ENCODE results near the gene MCC.

Gene MCC

GRCh38 chr5:113031104-113031503 lies 457.1 kb downstream of the MCC start:
- Histone ChIP-seq H3K9ac (ENCODE audit: low read depth, low read length) (peak overlapping the region; percentile 16), H3K4me3 (ENCODE audit: low read depth, low read length) (no peak overlapping the region), H3K9me3 (ENCODE audit: control insufficient read depth, insufficient read depth, low read length) (no peaks in the 10 kb centered on the region), H3K4me1 (ENCODE audit: control insufficient read depth, insufficient read depth, low read length) (peaks cover 5% of the 10 kb centered on the region), H3K27me3 (ENCODE audit: control insufficient read depth, insufficient read depth, low read length) (no peaks in the 10 kb centered on the region), H3K36me3 (ENCODE audit: control insufficient read depth, insufficient read depth, low read length) (peaks cover 8% of the 10 kb centered on the region)

- H3K9me3 ChIP-seq (ENCODE audit: control insufficient read depth, insufficient read depth, low read length), result no peaks in the 10 kb centered on the region
- peaks cover 8% of the 10 kb centered on the region for H3K36me3 ChIP-seq (ENCODE audit: control insufficient read depth, insufficient read depth, low read length)
- no peak overlapping the region for H3K4me3 ChIP-seq (ENCODE audit: low read depth, low read length)
- H3K9ac ChIP-seq (ENCODE audit: low read depth, low read length), result no peak overlapping the region
- peaks cover 5% of the 10 kb centered on the region for H3K4me1 ChIP-seq (ENCODE audit: control insufficient read depth, insufficient read depth, low read length)
- H3K27me3 ChIP-seq (ENCODE audit: control insufficient read depth, insufficient read depth, low read length), result no peaks in the 10 kb centered on the region
These were observed 458.6 kb downstream of the MCC start for GRCh38 chr5:113029614-113030013.

GRCh38 chr5:113027431-113027830 lies 460.8 kb downstream of the MCC start:
- Histone ChIP-seq H3K9me3 (ENCODE audit: control insufficient read depth, insufficient read depth, low read length) (no peaks in the 10 kb centered on the region), H3K4me3 (ENCODE audit: low read depth, low read length) (no peak overlapping the region), H3K36me3 (ENCODE audit: control insufficient read depth, insufficient read depth, low read length) (peaks cover 8% of the 10 kb centered on the region), H3K27me3 (ENCODE audit: control insufficient read depth, insufficient read depth, low read length) (no peaks in the 10 kb centered on the region), H3K4me1 (ENCODE audit: control insufficient read depth, insufficient read depth, low read length) (peaks cover 5% of the 10 kb centered on the region), H3K9ac (ENCODE audit: low read depth, low read length) (no peak overlapping the region)

- no peak overlapping the region for H3K4me3 ChIP-seq (ENCODE audit: low read depth, low read length)
- peaks cover 8% of the 10 kb centered on the region for H3K36me3 ChIP-seq (ENCODE audit: control insufficient read depth, insufficient read depth, low read length)
- H3K4me1 ChIP-seq (ENCODE audit: control insufficient read depth, insufficient read depth, low read length), result peaks cover 5% of the 10 kb centered on the region
- H3K27me3 ChIP-seq (ENCODE audit: control insufficient read depth, insufficient read depth, low read length), result no peaks in the 10 kb centered on the region
- H3K9ac ChIP-seq (ENCODE audit: low read depth, low read length), result no peak overlapping the region
- H3K9me3 ChIP-seq (ENCODE audit: control insufficient read depth, insufficient read depth, low read length), result no peaks in the 10 kb centered on the region
These were observed 461.2 kb downstream of the MCC start for GRCh38 chr5:113027015-113027414.

- no peak overlapping the region for H3K9ac ChIP-seq (ENCODE audit: low read depth, low read length)
- no peak overlapping the region for H3K4me3 ChIP-seq (ENCODE audit: low read depth, low read length)
- H3K4me1 ChIP-seq (ENCODE audit: control insufficient read depth, insufficient read depth, low read length), result no peaks in the 10 kb centered on the region
- H3K27me3 ChIP-seq (ENCODE audit: control insufficient read depth, insufficient read depth, low read length), result no peaks in the 10 kb centered on the region
- H3K9me3 ChIP-seq (ENCODE audit: control insufficient read depth, insufficient read depth, low read length), result no peaks in the 10 kb centered on the region
- peaks cover 8% of the 10 kb centered on the region for H3K36me3 ChIP-seq (ENCODE audit: control insufficient read depth, insufficient read depth, low read length)
These were observed 462.0 kb downstream of the MCC start for GRCh38 chr5:113026211-113026610.

DNA sequence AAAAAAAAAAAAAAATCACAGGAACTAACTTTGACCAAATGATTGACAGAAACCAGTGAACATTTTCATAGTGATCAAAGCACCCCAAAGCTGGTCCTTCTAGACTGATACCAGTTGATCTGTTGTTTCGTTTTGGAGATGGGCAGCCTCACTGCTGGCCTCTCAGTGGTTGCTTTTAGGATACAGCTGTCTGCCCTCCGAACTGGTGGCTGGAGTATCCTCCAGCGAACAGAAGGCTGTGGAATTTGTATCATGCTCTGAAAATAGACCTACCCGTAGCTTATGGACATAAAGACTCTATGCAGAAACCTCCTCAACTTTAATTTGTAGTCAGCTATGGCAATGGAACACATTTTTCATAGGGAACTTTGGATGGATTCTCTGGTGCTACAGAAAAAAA lies 462.7 kb downstream of the MCC start:
- no peak overlapping the region for H3K9ac ChIP-seq (ENCODE audit: low read depth, low read length)
- H3K27me3 ChIP-seq (ENCODE audit: control insufficient read depth, insufficient read depth, low read length), result no peaks in the 10 kb centered on the region
- H3K4me3 ChIP-seq (ENCODE audit: low read depth, low read length), result no peak overlapping the region
- H3K9me3 ChIP-seq (ENCODE audit: control insufficient read depth, insufficient read depth, low read length), result no peaks in the 10 kb centered on the region
- peaks cover 8% of the 10 kb centered on the region for H3K36me3 ChIP-seq (ENCODE audit: control insufficient read depth, insufficient read depth, low read length)
- no peaks in the 10 kb centered on the region for H3K4me1 ChIP-seq (ENCODE audit: control insufficient read depth, insufficient read depth, low read length)

DNA sequence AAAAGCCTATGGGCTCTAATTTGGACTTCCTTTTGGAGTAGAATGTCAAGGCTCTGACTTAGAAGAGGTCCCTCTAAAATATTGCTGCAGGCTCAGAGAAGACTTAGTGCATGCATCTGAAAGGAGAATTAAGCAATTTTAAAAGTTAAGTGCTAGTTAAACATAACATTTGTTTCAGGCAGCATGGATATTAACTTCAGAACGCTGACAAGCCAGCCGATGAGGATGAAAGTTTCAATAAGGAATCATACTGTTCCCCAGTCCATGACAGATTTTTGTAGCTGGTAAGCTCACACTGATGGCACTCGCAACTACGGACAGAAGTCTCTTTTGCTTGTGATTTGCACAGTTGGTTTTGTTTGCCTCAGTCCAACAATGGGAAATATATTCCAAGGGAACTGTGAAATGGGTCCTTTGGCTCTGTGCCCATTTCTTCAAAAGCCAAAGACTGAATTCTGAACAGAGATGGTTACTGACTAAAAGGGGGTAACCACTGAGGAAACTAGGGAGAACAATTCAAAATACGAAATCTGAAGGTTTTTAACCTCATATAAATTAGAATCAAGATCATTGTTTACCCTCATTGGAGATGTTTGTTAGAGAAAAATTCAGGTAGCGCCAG lies 464.1 kb downstream of the MCC start:
- H3K36me3 ChIP-seq (ENCODE audit: control insufficient read depth, insufficient read depth, low read length), result peaks cover 8% of the 10 kb centered on the region
- no peaks in the 10 kb centered on the region for H3K27me3 ChIP-seq (ENCODE audit: control insufficient read depth, insufficient read depth, low read length)
- no peaks in the 10 kb centered on the region for H3K9me3 ChIP-seq (ENCODE audit: control insufficient read depth, insufficient read depth, low read length)
- H3K9ac ChIP-seq (ENCODE audit: low read depth, low read length), result no peak overlapping the region
- H3K4me3 ChIP-seq (ENCODE audit: low read depth, low read length), result no peak overlapping the region
- no peaks in the 10 kb centered on the region for H3K4me1 ChIP-seq (ENCODE audit: control insufficient read depth, insufficient read depth, low read length)

DNA sequence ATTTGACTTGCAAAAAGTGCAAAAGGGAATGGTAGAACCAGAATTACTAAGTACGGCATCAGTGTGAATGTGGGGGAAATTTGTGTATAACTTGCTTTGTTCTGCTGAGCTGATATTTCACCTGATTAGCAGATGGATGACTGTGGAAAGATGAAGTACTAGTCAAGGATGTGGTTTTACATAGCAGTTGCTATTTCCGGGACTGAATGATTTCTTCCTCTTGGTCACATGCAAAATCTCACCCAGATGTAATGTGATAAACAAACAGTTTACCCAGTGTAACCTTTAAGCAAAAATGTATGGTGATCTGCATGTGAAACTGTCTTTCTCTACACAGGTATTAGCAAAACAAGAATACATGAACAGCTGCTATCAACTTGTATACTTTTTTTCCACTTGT lies 465.6 kb downstream of the MCC start:
- Histone ChIP-seq H3K27me3 (ENCODE audit: control insufficient read depth, insufficient read depth, low read length) (no peaks in the 10 kb centered on the region), H3K9ac (ENCODE audit: low read depth, low read length) (no peak overlapping the region), H3K36me3 (ENCODE audit: control insufficient read depth, insufficient read depth, low read length) (peaks cover 5% of the 10 kb centered on the region), H3K4me1 (ENCODE audit: control insufficient read depth, insufficient read depth, low read length) (no peaks in the 10 kb centered on the region), H3K4me3 (ENCODE audit: low read depth, low read length) (no peak overlapping the region), H3K9me3 (ENCODE audit: control insufficient read depth, insufficient read depth, low read length) (no peaks in the 10 kb centered on the region)

- Histone ChIP-seq H3K9me3 (ENCODE audit: control insufficient read depth, insufficient read depth, low read length) (no peaks in the 10 kb centered on the region), H3K4me3 (ENCODE audit: low read depth, low read length) (no peak overlapping the region), H3K27me3 (ENCODE audit: control insufficient read depth, insufficient read depth, low read length) (no peaks in the 10 kb centered on the region), H3K36me3 (ENCODE audit: control insufficient read depth, insufficient read depth, low read length) (no peaks in the 10 kb centered on the region), H3K9ac (ENCODE audit: low read depth, low read length) (no peak overlapping the region), H3K4me1 (ENCODE audit: control insufficient read depth, insufficient read depth, low read length) (no peaks in the 10 kb centered on the region)
These were observed 467.6 kb downstream of the MCC start for GRCh38 chr5:113020461-113021273.

GRCh38 chr5:113017881-113018635 lies 470.2 kb downstream of the MCC start:
- no peaks in the 10 kb centered on the region for H3K4me1 ChIP-seq (ENCODE audit: control insufficient read depth, insufficient read depth, low read length)
- H3K36me3 ChIP-seq (ENCODE audit: control insufficient read depth, insufficient read depth, low read length), result no peaks in the 10 kb centered on the region
- no peaks in the 10 kb centered on the region for H3K27me3 ChIP-seq (ENCODE audit: control insufficient read depth, insufficient read depth, low read length)
- no peaks in the 10 kb centered on the region for H3K9me3 ChIP-seq (ENCODE audit: control insufficient read depth, insufficient read depth, low read length)
- no peak overlapping the region for H3K4me3 ChIP-seq (ENCODE audit: low read depth, low read length)
- no peak overlapping the region for H3K9ac ChIP-seq (ENCODE audit: low read depth, low read length)

GRCh38 chr5:113005454-113005853 lies 482.8 kb downstream of the MCC start:
- no peaks in the 10 kb centered on the region for H3K9me3 ChIP-seq (ENCODE audit: control insufficient read depth, insufficient read depth, low read length)
- no peak overlapping the region for H3K9ac ChIP-seq (ENCODE audit: low read depth, low read length)
- H3K4me1 ChIP-seq (ENCODE audit: control insufficient read depth, insufficient read depth, low read length), result no peaks in the 10 kb centered on the region
- H3K36me3 ChIP-seq (ENCODE audit: control insufficient read depth, insufficient read depth, low read length), result peaks cover 14% of the 10 kb centered on the region
- no peak overlapping the region for H3K4me3 ChIP-seq (ENCODE audit: low read depth, low read length)
- H3K27me3 ChIP-seq (ENCODE audit: control insufficient read depth, insufficient read depth, low read length), result no peaks in the 10 kb centered on the region

All from iPS-15b (cell line).